Fibroblast of mammary gland (primary cell): Measurements from ENCODE around the gene LCN10.

Source experiments
- DNase-seq: peaks from one replicate; pipeline ENCODE4 v3.0.0-alpha.2; 2010; ENCODE audit warnings: low read depth
- H3K4me3 ChIP-seq: 2 replicates; pipeline ENCODE4 v1.5.1; 2011; ENCODE audit warnings: low read depth, mild to moderate bottlenecking, low read length, moderate library complexity; ENCODE audit not compliant: control insufficient read depth
- TF ChIP-seq, protein P1 (sequence below): conservative IDR thresholded peaks from 2 replicates; pipeline ENCODE4 v1.5.1; 2011; ENCODE audit warnings: low read depth, low read length, inconsistent platforms; ENCODE audit not compliant: control insufficient read depth, insufficient read depth

The LCN10 gene

DNA sequence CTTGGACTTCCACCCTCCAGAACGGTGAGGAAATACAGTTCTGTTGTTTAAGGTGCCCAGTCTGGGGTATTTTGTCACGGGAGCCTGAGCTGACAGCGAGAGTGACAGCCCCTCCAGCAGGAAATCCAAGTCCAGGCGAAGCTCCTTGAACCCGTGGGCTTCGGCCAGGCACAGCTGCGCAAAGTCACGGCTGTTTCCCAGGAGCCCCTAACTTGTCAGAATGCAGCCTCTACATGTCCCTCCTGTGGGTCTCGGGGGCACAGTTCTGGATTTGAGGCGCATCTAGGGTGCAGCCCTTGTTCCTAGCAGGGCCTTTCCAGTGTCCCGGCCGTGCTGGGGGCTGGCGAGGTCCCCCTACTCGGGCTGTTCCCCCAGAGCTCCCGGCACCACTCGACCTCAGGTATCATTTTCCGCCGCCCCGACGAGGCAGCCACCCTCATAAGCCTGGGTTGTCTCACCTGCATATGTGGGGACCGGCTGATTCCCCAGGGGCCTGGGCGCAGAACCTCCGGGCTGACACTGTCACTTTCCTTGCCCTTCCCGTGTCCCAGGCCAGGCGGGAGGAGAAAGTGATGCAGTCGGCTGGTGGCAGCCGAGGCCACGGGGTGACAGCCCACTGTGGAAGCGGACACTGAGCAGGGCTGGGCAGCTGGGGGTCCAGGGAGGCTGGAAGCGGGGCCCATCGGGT, 10.8 kb upstream of the LCN10 start:
- DNase-seq = no peak
- H3K4me3 ChIP-seq = no peak overlapping the region
- TF ChIP-seq, protein P1, sequence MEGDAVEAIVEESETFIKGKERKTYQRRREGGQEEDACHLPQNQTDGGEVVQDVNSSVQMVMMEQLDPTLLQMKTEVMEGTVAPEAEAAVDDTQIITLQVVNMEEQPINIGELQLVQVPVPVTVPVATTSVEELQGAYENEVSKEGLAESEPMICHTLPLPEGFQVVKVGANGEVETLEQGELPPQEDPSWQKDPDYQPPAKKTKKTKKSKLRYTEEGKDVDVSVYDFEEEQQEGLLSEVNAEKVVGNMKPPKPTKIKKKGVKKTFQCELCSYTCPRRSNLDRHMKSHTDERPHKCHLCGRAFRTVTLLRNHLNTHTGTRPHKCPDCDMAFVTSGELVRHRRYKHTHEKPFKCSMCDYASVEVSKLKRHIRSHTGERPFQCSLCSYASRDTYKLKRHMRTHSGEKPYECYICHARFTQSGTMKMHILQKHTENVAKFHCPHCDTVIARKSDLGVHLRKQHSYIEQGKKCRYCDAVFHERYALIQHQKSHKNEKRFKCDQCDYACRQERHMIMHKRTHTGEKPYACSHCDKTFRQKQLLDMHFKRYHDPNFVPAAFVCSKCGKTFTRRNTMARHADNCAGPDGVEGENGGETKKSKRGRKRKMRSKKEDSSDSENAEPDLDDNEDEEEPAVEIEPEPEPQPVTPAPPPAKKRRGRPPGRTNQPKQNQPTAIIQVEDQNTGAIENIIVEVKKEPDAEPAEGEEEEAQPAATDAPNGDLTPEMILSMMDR = no peak

- H3K4me3 ChIP-seq = no peak overlapping the region
- DNase-seq = no peak
- TF ChIP-seq, protein P1 = no peak
These were observed 9.1 kb upstream of the LCN10 start for GRCh38 chr9:136751814-136752213.

- no peak for DNase-seq
- TF ChIP-seq, protein P1 = no peak
- H3K4me3 ChIP-seq = no peak overlapping the region
These were observed 8.5 kb upstream of the LCN10 start for GRCh38 chr9:136751244-136751643.

GRCh38 chr9:136750526-136750925, 7.8 kb upstream of the LCN10 start:
- no peak overlapping the region for H3K4me3 ChIP-seq
- TF ChIP-seq, protein P1 = no peak
- DNase-seq = no peak

DNA sequence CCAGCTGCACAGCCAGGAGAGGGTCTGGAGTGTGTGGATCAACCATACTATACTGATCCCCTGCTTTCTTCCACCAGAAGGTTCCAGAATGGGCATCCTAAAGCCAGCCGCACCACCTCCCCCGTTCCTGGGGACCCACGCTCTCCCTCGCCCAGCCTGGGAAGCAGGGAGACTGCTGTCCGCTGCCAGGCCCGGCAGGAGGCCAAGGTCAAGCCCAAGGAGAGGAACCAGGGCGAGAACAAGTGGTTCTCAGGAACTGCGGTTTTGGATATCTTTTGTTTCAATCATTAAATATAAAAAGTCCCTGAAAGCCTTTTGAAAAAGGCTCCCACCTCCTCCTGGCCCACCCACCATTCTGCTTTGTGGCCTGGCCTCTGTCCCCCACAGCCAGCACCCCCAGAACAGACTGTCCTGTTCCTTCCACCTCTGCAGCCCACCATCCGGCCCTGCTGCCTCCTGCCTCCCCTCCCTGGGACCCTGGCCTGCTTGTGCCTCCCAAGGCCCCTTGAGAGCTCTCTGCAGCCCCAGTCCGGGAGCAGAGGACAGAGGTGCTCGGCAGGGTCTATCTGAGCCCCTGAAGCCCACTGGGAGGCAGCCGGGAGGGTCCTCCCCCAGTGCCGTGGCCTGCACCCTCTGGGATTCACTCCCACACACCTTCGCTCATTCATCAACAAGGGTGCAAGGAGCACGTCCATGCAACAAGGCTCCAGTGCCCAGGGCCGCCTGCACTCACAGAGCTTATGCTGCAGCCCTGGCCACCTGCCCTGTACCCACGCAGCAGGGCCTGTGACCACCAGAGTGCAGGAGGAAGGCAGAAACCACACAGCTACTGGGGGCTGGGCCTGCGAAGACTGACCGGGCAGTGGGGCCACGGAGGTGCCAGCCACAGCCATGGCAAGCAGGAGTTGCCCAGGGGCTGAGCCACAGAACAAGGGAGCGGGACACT, 6.2 kb upstream of the LCN10 start:
- no peak for DNase-seq
- H3K4me3 ChIP-seq = no peak overlapping the region
- TF ChIP-seq, protein P1 = no peak

DNA sequence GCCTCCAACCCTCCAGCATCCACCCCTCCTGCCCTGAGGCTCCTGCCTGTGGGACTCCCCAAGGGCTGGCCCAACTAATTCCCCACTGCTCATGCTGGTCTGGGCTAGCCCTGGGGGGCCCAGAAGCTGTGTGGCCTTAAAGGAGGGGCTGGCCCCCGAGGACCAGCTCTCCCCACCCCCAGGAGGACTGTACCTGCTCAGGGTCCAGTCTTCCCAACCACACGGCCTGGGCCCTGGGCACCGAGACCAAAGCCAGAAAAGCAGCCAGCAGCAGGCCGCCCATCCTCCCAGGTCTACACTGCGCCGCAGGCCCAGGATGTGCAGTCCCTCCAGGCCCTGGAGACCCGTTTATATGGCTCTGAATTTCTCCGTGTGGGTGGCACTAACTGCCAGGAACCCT, 5.5 kb upstream of the LCN10 start, which contains the start of gene LCN6:
LCN6 (minus strand) TSS at position 325 of the 400 bp plus-strand sequence; CDS start at position 283, 42 bp downstream.
- no peak within 1 kb of the TSS for H3K4me3 ChIP-seq
- no peak for DNase-seq
- TF ChIP-seq, protein P1 = no peak
